ENCODE results near the gene HMCES. TPM values are rescaled to one million over a fixed set of nuclear protein-coding genes. Genes with fewer than 3 reads are reported as not detected.

HMCES gene
- polyA plus RNA-seq, 1 of the 3 experiments (the other 2 are of a cell fraction) = 32.4 TPM

DNA sequence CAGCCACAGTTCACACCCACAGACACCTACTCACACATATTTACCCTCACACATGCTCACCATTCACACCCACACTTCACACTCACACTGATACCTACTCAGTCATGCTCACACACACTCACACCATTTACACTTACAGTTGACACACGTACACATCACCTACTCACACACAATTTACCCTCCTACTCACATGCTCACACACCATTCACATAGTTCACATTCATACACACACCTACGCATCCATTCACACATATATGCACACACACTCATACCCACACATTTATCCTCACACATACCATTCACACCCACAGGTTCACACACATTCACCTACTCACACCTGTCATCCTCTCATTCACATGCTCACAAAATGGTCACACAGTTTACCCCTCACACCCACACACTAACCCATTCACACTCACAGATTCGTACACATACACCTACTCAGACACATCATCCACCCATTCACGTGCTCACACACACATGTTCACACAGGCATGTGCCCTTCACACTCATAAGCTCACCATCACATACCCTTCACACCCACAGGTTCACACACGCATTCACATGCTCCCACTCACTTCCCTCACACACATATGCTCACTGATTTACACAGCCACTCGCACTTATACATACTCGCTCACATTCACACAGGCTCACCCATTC lies 42.3 kb downstream of the HMCES start:
- Histone ChIP-seq H3K79me2 (ENCODE audit: insufficient read depth) (peaks cover 13% of the 10 kb centered on the region; the same call in 1 of the 2 replicates), H3K4me2 (no peak overlapping the region), H3K9me3 (no peaks in the 10 kb centered on the region), H2AFZ (ENCODE audit: low read depth) (no peak overlapping the region), H3K4me1 (ENCODE audit: control insufficient read depth in 1 of 2, insufficient read depth in 2 of 2, low read depth in 1 of 2, low read length in 1 of 2) (peaks cover 0 to 7% of the 10 kb centered on the region in 2 experiments; a peak in 1 of 4 replicates), H3K4me3 (ENCODE audit: low read depth in 2 of 2, low read length in 1 of 2) (no peak overlapping the region), H4K20me1 (ENCODE audit: insufficient read depth) (no peaks in the 10 kb centered on the region), H3F3A (replicated peaks; ENCODE audit: insufficient read depth) (no peaks in the 10 kb centered on the region), H3K27ac (ENCODE audit: low read depth in 2 of 2, low read length in 1 of 2) (no peak overlapping the region), H3K36me3 (replicated peaks in 1 of 2; ENCODE audit: control insufficient read depth in 1 of 2, insufficient read depth in 2 of 2, low read length in 1 of 2) (no peaks in the 10 kb centered on the region), H3K9me2 (no peaks in the 10 kb centered on the region), H3K27me3 (ENCODE audit: insufficient read depth) (no peaks in the 10 kb centered on the region), H3K9ac (no peak overlapping the region)
- no peak for DNase-seq
- CTCF ChIA-PET = interaction anchor here (0.9 to 1.3 kb wide), 3 partner anchors 8 to 15 kb away, joined by 3 to 4 read pairs (median 3); no protein-coding TSS in a partner anchor
- TF ChIP-seq NRF1 (IDR thresholded peaks at IDR 0.05; ENCODE audit: low read depth, low read length) (no peak), RFX5 (IDR thresholded peaks at IDR 0.05; ENCODE audit: low read length) (no peak), FOXM1 (IDR thresholded peaks at IDR 0.05; ENCODE audit: low read depth) (no peak), EP300 (IDR thresholded peaks at IDR 0.05; ENCODE audit: borderline replicate concordance in 1 of 2, low read depth in 1 of 2, low read length in 1 of 2) (no peak), CTCF (IDR thresholded peaks at IDR 0.05) (no peak), TCF12 (IDR thresholded peaks at IDR 0.05) (no peak), USF1 (IDR thresholded peaks at IDR 0.05; ENCODE audit: borderline replicate concordance, low read depth) (no peak), GABPA (IDR thresholded peaks at IDR 0.05; ENCODE audit: low read depth) (no peak)
- WGBS (ENCODE audit: low lambda C conversion rate) = 96% methylated on average over 7 of the region's 7 CpGs
- POLR2A ChIA-PET = no interaction called here

DNA sequence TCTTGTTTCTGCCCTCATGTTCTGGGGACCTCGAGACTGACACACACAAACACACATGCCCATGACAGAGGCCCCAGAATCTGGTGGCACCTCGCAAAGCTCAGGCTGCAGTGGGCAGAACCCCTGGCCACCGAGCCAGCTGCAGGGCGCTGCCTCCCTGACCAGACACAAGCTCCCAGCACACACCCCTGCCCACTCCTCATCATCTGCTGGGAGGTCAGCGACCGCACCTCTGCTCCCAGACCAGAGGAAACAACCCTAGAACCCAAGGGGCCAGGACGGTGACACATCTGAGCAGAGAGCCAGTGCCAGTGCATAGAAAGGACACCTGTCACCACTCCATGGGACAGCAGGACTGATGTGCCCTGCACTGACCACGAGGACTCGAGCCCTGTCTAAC lies 43.2 kb downstream of the HMCES start:
- H3K4me2 ChIP-seq = no peak overlapping the region

More for the DNA sequence above, 43.2 kb downstream of the HMCES start:
- H3K4me1 ChIP-seq (ENCODE audit: control insufficient read depth in 1 of 2, insufficient read depth in 2 of 2, low read depth in 1 of 2, low read length in 1 of 2) = peaks cover 0 to 6% of the 10 kb centered on the region in 2 experiments; a peak in 1 of 4 replicates
- no peaks in the 10 kb centered on the region for H3K9me3 ChIP-seq
- H4K20me1 ChIP-seq (ENCODE audit: insufficient read depth) = no peaks in the 10 kb centered on the region
- no peak overlapping the region for H2AFZ ChIP-seq (ENCODE audit: low read depth)
- H3K79me2 ChIP-seq (ENCODE audit: insufficient read depth) = peaks cover 10% of the 10 kb centered on the region; the same call in 1 of the 2 replicates
- H3K27ac ChIP-seq (ENCODE audit: low read depth in 2 of 2, low read length in 1 of 2) = no peak overlapping the region
- CTCF ChIA-PET = interaction anchor here (1.1 kb wide), 1 partner anchor 14 kb away, joined by 3 read pairs; no protein-coding TSS in a partner anchor
- no peaks in the 10 kb centered on the region for H3F3A ChIP-seq (replicated peaks; ENCODE audit: insufficient read depth)
- 88% methylated on average over 9 of the region's 9 CpGs for WGBS (ENCODE audit: low lambda C conversion rate)
- POLR2A ChIA-PET = no interaction called here
- no peaks in the 10 kb centered on the region for H3K36me3 ChIP-seq (replicated peaks in 1 of 2; ENCODE audit: control insufficient read depth in 1 of 2, insufficient read depth in 2 of 2, low read length in 1 of 2)
- H3K27me3 ChIP-seq (ENCODE audit: insufficient read depth) = no peaks in the 10 kb centered on the region
- no peak overlapping the region for H3K9ac ChIP-seq
- no peak for DNase-seq
- TF ChIP-seq FOSL2 (IDR thresholded peaks at IDR 0.05; ENCODE audit: borderline replicate concordance, low read depth) (no peak), SIN3A (IDR thresholded peaks at IDR 0.05; ENCODE audit: borderline replicate concordance, low read depth, low read length) (no peak), YY1 (IDR thresholded peaks at IDR 0.05; ENCODE audit: low read depth) (no peak), TEAD4 (IDR thresholded peaks at IDR 0.05; ENCODE audit: borderline replicate concordance, insufficient read depth) (no peak), USF2 (IDR thresholded peaks at IDR 0.05; ENCODE audit: borderline replicate concordance, low read depth, low read length) (no peak), FOXM1 (IDR thresholded peaks at IDR 0.05; ENCODE audit: low read depth) (no peak), EP300 (IDR thresholded peaks at IDR 0.05; ENCODE audit: borderline replicate concordance in 1 of 2, low read depth in 1 of 2, low read length in 1 of 2) (no peak), NRF1 (IDR thresholded peaks at IDR 0.05; ENCODE audit: low read depth, low read length) (no peak), RFX5 (IDR thresholded peaks at IDR 0.05; ENCODE audit: low read length) (no peak), RCOR1 (IDR thresholded peaks at IDR 0.05; ENCODE audit: low read length) (no peak), RAD21 (IDR thresholded peaks at IDR 0.05; ENCODE audit: low read length) (no peak), EZH2phosphoT487 (IDR thresholded peaks at IDR 0.05; ENCODE audit: borderline replicate concordance, low read depth) (no peak)
- no peak overlapping the region for H3K4me3 ChIP-seq (ENCODE audit: low read depth in 2 of 2, low read length in 1 of 2)
- H3K9me2 ChIP-seq = no peaks in the 10 kb centered on the region
